HepG2 (cell line): ENCODE data around the gene C11orf21.
"Not testable (repeated sequence)": the region's sequence is repeated elsewhere in the genome, so short reads cannot be mapped to it uniquely, and the experiment has no call there.

ENCODE experiments used
- BHLHE40 ChIP-seq: IDR thresholded peaks from 2 replicates; pipeline ENCODE4 v1.6.1; 2011; ENCODE audit warnings: low read length, improper control_type of control experiment
- CTCF ChIP-seq: sonication (generic); formaldehyde crosslinking; IDR thresholded peaks from 2 replicates; pipeline ENCODE4 v1.5.0; 2020; ENCODE audit warnings: mild to moderate bottlenecking, missing genetic modification reagents, moderate library complexity
- ESRRA ChIP-seq: sonication (generic); formaldehyde crosslinking; IDR thresholded peaks from 2 replicates; pipeline ENCODE4 v1.5.1; 2020; ENCODE audit warnings: mild to moderate bottlenecking, low read depth, missing genetic modification reagents
- FIP1L1 ChIP-seq: fragments of 200-400 bp; formaldehyde crosslinking; IDR thresholded peaks from 2 replicates; pipeline ENCODE4 v1.6.1; 2018; ENCODE audit warnings: low read depth, mild to moderate bottlenecking, low read length, moderate library complexity, borderline replicate concordance; ENCODE audit not compliant: insufficient read depth
- HMG20A ChIP-seq: IDR thresholded peaks from 2 replicates; pipeline ENCODE4 v1.6.1; 2016; ENCODE audit warnings: borderline replicate concordance
- MXI1 ChIP-seq: IDR thresholded peaks from 3 replicates; pipeline ENCODE4 v1.6.1; 2012; ENCODE audit warnings: low read depth, low read length, inconsistent platforms, borderline replicate concordance
- POLR2AphosphoS5 ChIP-seq: IDR thresholded peaks from 2 replicates; pipeline ENCODE4 v1.6.1; 2012; ENCODE audit warnings: low read depth, low read length
- RBAK ChIP-seq: sonication (generic); formaldehyde crosslinking; IDR thresholded peaks from 2 replicates; pipeline ENCODE4 v1.5.1; 2020; ENCODE audit warnings: mild to moderate bottlenecking, missing genetic modification reagents

GRCh38 chr11:2338760-2339159 is 37.0 kb upstream of the C11orf21 start:
- not testable (repeated sequence) for TF ChIP-seq RBAK (CRISPR knock-in tag); MXI1; HMG20A (CRISPR knock-in tag); BHLHE40; ESRRA (CRISPR knock-in tag); FIP1L1; CTCF (CRISPR knock-in tag); POLR2AphosphoS5
